Breast epithelium (tissue), 3 donors: Measurements from ENCODE around the gene TMEM255B.

ENCODE experiments used
- POLR2AphosphoS5 ChIP-seq, 3 donors: sonication (generic); formaldehyde crosslinking; IDR thresholded peaks; one replicate each; pipeline ENCODE4 v1.6.1; 2017; ENCODE audit warnings: antibody characterized with exemption in 3 of 3
- TF ChIP-seq, protein P1 (sequence below), 3 donors: fragments of 450-650 bp; IDR thresholded peaks; one replicate each; pipeline ENCODE4 v1.5.1; 2016 to 2017; ENCODE audit warnings: antibody characterized with exemption in 3 of 3, mild to moderate bottlenecking in 3 of 3, moderate library complexity in 3 of 3

DNA sequence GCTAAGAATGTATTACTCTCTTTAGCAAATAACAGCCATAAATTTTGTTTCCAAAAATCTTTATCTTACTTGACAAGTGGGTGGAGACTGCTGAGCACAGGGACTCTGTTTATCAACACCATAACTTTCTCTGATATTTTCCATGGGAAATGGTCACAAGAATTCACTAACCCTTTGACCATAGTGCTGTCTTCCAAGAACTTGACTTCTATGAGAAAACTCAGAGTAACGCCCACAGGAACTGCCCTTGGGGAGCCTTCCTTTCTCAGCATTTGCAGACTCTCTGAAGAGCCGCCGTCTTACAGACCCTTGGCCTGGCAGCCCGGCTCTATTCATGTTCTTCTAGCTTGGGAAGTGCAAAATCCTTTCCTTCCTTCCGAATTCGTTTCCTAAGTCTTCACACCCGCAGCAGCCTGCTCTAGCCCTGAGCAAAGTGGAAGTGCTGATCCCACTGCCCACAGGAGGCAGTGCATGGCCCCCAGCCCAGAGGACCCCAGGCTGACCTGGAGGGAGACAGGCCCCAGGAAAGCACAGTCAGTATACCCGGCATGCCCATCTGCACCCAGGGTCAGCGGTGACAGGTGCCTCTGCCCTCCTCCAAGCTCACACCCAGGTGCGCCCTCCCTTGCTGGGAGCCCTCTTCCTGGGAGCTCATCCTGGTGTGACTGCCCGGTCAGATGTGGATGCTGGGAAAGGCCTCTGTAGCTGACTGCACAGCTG, 94.7 kb downstream of the TMEM255B start:
- no peak for TF ChIP-seq POLR2AphosphoS5 (IDR thresholded peaks at IDR 0.05)
- TF ChIP-seq, protein P1, sequence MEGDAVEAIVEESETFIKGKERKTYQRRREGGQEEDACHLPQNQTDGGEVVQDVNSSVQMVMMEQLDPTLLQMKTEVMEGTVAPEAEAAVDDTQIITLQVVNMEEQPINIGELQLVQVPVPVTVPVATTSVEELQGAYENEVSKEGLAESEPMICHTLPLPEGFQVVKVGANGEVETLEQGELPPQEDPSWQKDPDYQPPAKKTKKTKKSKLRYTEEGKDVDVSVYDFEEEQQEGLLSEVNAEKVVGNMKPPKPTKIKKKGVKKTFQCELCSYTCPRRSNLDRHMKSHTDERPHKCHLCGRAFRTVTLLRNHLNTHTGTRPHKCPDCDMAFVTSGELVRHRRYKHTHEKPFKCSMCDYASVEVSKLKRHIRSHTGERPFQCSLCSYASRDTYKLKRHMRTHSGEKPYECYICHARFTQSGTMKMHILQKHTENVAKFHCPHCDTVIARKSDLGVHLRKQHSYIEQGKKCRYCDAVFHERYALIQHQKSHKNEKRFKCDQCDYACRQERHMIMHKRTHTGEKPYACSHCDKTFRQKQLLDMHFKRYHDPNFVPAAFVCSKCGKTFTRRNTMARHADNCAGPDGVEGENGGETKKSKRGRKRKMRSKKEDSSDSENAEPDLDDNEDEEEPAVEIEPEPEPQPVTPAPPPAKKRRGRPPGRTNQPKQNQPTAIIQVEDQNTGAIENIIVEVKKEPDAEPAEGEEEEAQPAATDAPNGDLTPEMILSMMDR (IDR thresholded peaks at IDR 0.05), result no peak
